Stimulated activated CD8-positive, alpha-beta memory T cell treated with anti-CD3 and anti-CD28 coated beads, Interleukin-12 subunit alpha, Interleukin-12 subunit beta, amount 100 ng/mL, for 24 hours (primary cell): ENCODE measurements around the gene ASPG.

Experiments
- DNase-seq: peaks from one replicate; pipeline ENCODE4 v3.0.0-alpha.2; 2020; ENCODE audit errors: extremely low read depth

Gene ASPG

GRCh38 chr14:104105071-104105821 lies 19.7 kb downstream of the ASPG start:
- DNase-seq = no peak

- DNase-seq = no peak
These were observed 20.4 kb downstream of the ASPG start for GRCh38 chr14:104105822-104106470.

- no peak for DNase-seq
These were observed 21.0 kb downstream of the ASPG start for GRCh38 chr14:104106471-104106991.

GRCh38 chr14:104107101-104107581 lies 21.6 kb downstream of the ASPG start:
- DNase-seq = no peak

GRCh38 chr14:104107611-104108569 lies 22.4 kb downstream of the ASPG start:
- no peak for DNase-seq

GRCh38 chr14:104108570-104109541 lies 23.4 kb downstream of the ASPG start:
- no peak for DNase-seq

GRCh38 chr14:104109731-104110361 lies 24.3 kb downstream of the ASPG start:
- DNase-seq = no peak

GRCh38 chr14:104110491-104111209 lies 25.1 kb downstream of the ASPG start:
- no peak for DNase-seq

- DNase-seq = no peak
These were observed 26.0 kb downstream of the ASPG start for GRCh38 chr14:104111301-104112112.

- no peak for DNase-seq
These were observed 26.6 kb downstream of the ASPG start for GRCh38 chr14:104112113-104112505.

- no peak for DNase-seq
These were observed 27.4 kb downstream of the ASPG start for GRCh38 chr14:104112609-104113571.

- no peak for DNase-seq
These were observed 28.3 kb downstream of the ASPG start for GRCh38 chr14:104113631-104114420.

GRCh38 chr14:104114421-104115130 lies 29.1 kb downstream of the ASPG start:
- DNase-seq = no peak

GRCh38 chr14:104115131-104115600 lies 29.7 kb downstream of the ASPG start:
- DNase-seq = no peak

GRCh38 chr14:104115691-104116287 lies 30.3 kb downstream of the ASPG start:
- no peak for DNase-seq
